Heart left ventricle (tissue), 13 donors: ENCODE results near the gene UMODL1.

Source experiments
- POLR2A ChIP-seq, 2 donors: fragments of 450-650 bp; IDR thresholded peaks; one replicate each; pipeline ENCODE4 v1.6.1; 2017; ENCODE audit warnings: antibody characterized with exemption in 2 of 2, mild to moderate bottlenecking in 2 of 2, moderate library complexity in 2 of 2
- TF ChIP-seq, protein P1 (sequence below), 12 donors: fragments of 200-600 bp; sonication (generic) in 4 of 12; IDR thresholded peaks; one replicate each; pipeline versions ENCODE4 v1.5.0 to v1.8.0; 2018 to 2022; ENCODE audit warnings: antibody characterized with exemption in 12 of 12, mild to moderate bottlenecking in 5 of 12
- donor health status: ischemic (EF 13 %, LVEDD 7.1; RV severe dilation, severe dysfunction).
- donor health status: DM: no; HTN: yes; CAD: no.
- donor health status: DM: no; HTN: no; CAD: no.
- donor health status: ischemic (EF 25% LVEDD 6.9; RV normal size, moderate dysfunction).
- donor health status: ischemic (EF 25% LVEDD 5.7; RV mildly dilated, moderate dysfunction).
- donor health status: ischemic (EF 35%, LVEDD 5.7; RV mildly dilated, moderate dysfunction).
- donor health status: nonischemic (EF 11% LVEDD 7.7; RV severe dilation, severe dysfunction).
- donor health status: DM: yes; HTN: yes; CAD: no.
- donor health status: PGD.
- donor health status: ischemic (EF 29% LVEDD 5.4; RV normal size, mild dysfunction).
- donor health status: nonischemic (EF 23%, LVEDD 6.1; RV moderate dilation, normal function).

DNA sequence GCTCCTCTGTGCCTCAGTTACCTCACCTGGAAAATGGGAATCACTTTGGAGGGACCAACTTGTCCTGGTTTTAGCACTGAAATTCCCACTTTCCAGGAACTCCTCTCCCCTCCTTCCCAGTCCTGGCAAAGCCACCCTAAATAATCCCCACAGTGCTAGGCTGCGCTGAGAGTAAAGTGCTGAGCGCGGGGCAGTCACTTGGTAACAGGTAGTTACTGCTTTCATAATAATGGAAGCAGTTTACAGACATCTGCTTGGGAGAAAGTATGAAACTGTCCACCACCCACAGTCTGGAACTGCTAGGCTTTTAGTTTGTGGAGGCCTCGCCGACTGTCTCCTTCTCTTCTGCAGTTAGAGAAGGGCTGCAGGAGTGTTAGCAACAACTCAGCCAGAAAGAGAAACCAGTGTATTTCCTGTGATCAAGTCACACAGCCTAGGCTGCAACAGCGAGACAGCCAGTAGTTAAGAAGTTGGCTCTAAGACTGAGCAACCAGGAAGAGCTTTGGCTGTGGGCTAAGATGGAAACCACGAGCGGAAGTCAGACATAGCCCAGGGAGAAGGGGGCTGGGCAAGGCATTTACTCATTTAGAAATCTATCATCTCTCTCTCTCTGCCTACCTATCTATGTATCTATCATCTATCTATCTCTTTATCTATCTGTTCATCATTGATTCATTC is 117.0 kb downstream of the UMODL1 start:
- TF ChIP-seq, protein P1, sequence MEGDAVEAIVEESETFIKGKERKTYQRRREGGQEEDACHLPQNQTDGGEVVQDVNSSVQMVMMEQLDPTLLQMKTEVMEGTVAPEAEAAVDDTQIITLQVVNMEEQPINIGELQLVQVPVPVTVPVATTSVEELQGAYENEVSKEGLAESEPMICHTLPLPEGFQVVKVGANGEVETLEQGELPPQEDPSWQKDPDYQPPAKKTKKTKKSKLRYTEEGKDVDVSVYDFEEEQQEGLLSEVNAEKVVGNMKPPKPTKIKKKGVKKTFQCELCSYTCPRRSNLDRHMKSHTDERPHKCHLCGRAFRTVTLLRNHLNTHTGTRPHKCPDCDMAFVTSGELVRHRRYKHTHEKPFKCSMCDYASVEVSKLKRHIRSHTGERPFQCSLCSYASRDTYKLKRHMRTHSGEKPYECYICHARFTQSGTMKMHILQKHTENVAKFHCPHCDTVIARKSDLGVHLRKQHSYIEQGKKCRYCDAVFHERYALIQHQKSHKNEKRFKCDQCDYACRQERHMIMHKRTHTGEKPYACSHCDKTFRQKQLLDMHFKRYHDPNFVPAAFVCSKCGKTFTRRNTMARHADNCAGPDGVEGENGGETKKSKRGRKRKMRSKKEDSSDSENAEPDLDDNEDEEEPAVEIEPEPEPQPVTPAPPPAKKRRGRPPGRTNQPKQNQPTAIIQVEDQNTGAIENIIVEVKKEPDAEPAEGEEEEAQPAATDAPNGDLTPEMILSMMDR (IDR thresholded peaks at IDR 0.05), result no peak
- no peak for TF ChIP-seq POLR2A (IDR thresholded peaks at IDR 0.05)
